ENCODE results near the gene LMX1A. TPM values are rescaled to one million over a fixed set of nuclear protein-coding genes. Genes with fewer than 3 reads are reported as not detected.
A peak's percentile ranks its signal among the peaks of the same experiment; 100 is the strongest.

LMX1A gene
- total RNA-seq, 1 donor from 2014 or later = 0.21 TPM

DNA sequence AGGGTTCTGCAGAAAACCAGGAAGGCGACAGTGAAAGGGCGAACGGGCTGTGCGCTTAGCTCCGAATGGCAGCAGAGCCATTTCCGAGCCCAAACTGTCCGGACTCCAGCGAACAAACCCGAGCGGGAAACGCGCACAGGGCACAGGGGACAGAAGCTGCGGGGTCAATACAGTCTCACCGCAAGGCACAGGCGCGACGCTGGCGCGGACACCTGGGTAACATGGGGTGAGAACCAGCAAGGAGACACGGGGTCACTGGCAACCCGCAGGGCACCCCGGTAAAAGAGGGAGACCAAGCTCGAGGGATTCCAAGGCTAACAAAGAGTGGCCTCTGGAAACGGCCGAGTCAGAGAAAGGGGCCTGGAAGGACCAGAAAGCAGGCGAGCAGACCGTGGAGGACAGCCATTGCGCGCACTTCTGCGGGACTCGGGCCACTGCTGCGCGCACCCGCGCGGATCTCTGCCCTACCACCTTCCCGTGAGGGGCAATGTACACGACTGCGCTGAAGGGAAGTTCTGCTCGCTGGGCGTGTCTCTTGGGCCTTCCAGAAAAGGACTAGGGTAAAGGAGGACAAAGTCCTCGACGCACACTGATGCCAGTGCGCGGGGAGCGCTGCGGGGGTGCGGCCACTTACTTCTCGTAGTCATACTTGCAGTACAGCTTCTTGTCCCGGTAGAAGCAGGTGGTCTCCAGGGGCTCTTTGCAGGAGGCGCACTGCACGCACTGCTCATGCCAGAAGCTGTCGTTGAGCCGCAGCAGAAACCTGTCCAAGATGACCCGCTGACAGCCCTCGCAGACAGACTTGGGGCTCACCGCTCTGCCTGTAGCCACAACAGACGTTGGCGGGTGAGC lies 3.8 kb downstream of the LMX1A start:
- peaks cover 25% of the 10 kb centered on the region for H3K4me1 ChIP-seq
- TF ChIP-seq, protein P1, sequence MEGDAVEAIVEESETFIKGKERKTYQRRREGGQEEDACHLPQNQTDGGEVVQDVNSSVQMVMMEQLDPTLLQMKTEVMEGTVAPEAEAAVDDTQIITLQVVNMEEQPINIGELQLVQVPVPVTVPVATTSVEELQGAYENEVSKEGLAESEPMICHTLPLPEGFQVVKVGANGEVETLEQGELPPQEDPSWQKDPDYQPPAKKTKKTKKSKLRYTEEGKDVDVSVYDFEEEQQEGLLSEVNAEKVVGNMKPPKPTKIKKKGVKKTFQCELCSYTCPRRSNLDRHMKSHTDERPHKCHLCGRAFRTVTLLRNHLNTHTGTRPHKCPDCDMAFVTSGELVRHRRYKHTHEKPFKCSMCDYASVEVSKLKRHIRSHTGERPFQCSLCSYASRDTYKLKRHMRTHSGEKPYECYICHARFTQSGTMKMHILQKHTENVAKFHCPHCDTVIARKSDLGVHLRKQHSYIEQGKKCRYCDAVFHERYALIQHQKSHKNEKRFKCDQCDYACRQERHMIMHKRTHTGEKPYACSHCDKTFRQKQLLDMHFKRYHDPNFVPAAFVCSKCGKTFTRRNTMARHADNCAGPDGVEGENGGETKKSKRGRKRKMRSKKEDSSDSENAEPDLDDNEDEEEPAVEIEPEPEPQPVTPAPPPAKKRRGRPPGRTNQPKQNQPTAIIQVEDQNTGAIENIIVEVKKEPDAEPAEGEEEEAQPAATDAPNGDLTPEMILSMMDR (IDR thresholded peaks at IDR 0.05) = no peak
- DNase-seq (no peak), ATAC-seq (peak in 1 of 2 donors; percentile 19)
- H3K4me3 ChIP-seq = no peak overlapping the region
- H3K27me3 ChIP-seq (ENCODE audit: low read depth) = peaks cover 99% of the 10 kb centered on the region
- intact Hi-C loops (cut with DNase I) = no loop called here
- no peaks in the 10 kb centered on the region for H3K36me3 ChIP-seq
- no peak overlapping the region for H3K27ac ChIP-seq
- no peaks in the 10 kb centered on the region for H3K9me3 ChIP-seq

DNA sequence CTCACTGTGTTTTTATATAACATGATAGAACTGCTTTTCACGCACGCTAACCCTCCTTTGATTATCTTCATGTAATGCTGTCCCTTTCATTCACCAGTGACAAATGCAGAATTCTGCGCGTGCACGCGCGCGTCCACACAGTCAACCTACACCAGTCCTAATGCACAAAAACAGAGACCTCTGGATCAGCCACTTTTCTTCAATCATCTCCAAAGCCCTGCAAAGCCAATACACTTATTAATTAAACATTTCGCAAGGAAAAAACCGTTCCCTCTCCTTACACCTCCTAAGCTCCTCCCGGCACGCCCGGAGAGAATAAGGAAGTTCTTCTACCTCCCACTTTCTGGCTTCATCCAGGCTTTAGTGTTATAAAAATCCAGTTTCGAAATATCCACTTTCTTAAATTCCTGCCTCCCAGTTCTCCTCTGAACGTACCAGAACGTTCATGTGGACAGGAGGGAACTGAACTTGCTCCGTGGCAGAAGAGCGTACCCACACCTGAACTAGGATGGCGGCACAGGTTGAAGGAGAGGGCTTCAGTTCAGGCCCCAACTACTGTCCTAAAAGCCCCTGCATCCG lies 4.6 kb downstream of the LMX1A start:
- H3K36me3 ChIP-seq = no peaks in the 10 kb centered on the region
- no peak overlapping the region for H3K27ac ChIP-seq
- no peak for ATAC-seq
- no peak overlapping the region for H3K4me3 ChIP-seq
- H3K27me3 ChIP-seq (ENCODE audit: low read depth) = peaks cover 99% of the 10 kb centered on the region
- TF ChIP-seq, protein P1 (IDR thresholded peaks at IDR 0.05) = no peak
- intact Hi-C loops (cut with DNase I) = no loop called here
- no peaks in the 10 kb centered on the region for H3K9me3 ChIP-seq
- no peak for DNase-seq
- peaks cover 25% of the 10 kb centered on the region for H3K4me1 ChIP-seq

DNA sequence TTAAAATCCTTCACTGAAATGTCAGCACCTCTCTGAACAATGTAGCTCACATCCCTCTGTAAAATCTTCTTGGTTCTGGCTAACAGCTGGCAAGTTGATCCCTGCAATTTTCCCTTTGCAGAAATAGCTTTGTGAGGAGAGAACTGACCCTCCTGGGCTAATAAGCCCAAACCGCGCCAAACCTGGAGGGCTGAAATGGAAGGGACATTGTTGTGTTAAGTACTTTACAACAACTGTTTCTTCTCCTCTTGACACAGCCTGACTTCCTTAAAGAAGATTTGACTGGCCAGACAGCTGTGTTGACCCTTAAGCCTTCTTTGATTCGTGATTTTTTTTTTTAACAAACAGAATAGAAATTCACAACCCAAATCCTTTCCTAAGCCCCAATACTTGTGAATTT lies 5.7 kb downstream of the LMX1A start:
- peaks cover 99% of the 10 kb centered on the region for H3K27me3 ChIP-seq (ENCODE audit: low read depth)
- no peaks in the 10 kb centered on the region for H3K36me3 ChIP-seq
- H3K27ac ChIP-seq = no peak overlapping the region
- no peak overlapping the region for H3K4me3 ChIP-seq
- peaks cover 16% of the 10 kb centered on the region for H3K4me1 ChIP-seq
- no peaks in the 10 kb centered on the region for H3K9me3 ChIP-seq
- TF ChIP-seq, protein P1 (IDR thresholded peaks at IDR 0.05) = no peak
- no peak for ATAC-seq
- intact Hi-C loops (cut with DNase I) = no loop called here
- no peak for DNase-seq

DNA sequence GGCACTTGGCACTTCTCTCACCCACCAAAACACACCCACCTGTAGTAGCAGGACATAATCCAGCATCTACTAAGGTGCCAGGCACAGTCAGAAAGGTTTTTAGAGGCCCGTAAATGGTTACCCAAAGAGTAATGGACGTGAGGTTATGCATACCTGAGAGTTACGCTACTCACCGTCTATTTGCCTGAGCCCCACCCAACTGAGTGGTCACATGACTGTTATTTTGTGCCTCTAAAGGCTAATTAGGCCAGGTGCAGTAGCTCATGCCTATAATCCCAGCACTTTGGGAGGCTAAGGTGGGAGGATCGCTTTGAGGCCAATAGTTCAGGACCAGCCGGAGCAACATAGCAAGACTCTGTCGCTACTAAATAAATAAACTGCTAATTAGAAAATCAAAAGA lies 11.0 kb downstream of the LMX1A start:
- ATAC-seq (no peak), DNase-seq (no peak)
- Histone ChIP-seq H3K36me3 (no peaks in the 10 kb centered on the region), H3K27ac (no peak overlapping the region), H3K27me3 (ENCODE audit: low read depth) (peaks cover 66% of the 10 kb centered on the region), H3K4me3 (no peak overlapping the region), H3K4me1 (no peaks in the 10 kb centered on the region), H3K9me3 (no peaks in the 10 kb centered on the region)
- TF ChIP-seq, protein P1 (IDR thresholded peaks at IDR 0.05) = no peak
- intact Hi-C loops (cut with DNase I) = no loop called here

DNA sequence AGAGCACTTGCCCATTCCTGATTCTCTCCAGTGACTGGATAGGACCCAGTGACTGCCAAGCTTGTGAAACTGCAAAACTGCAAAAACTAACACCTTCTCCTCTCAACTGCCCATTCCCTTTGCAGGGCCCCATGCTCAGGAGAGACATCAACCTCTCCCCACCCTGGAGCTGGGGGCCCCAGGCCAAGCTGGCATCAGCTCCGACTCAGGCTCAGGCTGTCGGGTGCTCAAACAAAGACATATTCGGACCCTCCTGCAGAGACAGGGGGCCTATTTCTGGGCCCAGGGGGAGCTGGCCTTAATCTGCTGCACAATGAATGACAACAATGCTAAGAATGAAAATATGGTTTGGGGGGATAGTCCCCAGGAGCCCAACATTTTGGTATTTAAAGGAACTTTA lies 11.8 kb downstream of the LMX1A start:
- Histone ChIP-seq H3K27me3 (ENCODE audit: low read depth) (peaks cover 62% of the 10 kb centered on the region), H3K4me1 (no peaks in the 10 kb centered on the region), H3K27ac (no peak overlapping the region), H3K4me3 (no peak overlapping the region), H3K36me3 (no peaks in the 10 kb centered on the region), H3K9me3 (no peaks in the 10 kb centered on the region)
- no peak for DNase-seq
- no peak for ATAC-seq
- TF ChIP-seq, protein P1 (IDR thresholded peaks at IDR 0.05) = no peak
- intact Hi-C loops (cut with DNase I) = no loop called here
